ENCODE results near the gene LIMS1. TPM values are rescaled to one million over a fixed set of nuclear protein-coding genes. Genes with fewer than 3 reads are reported as not detected.
"Not testable (repeated sequence)": the region's sequence is repeated elsewhere in the genome, so short reads cannot be mapped to it uniquely, and the experiment has no call there.

The LIMS1 gene
- total and polyA plus RNA-seq, 2 donors (not counting 3 experiments of a cell fraction or from before 2014, with no cell fraction given) = 153 to 229 TPM

GRCh38 chr2:108665975-108666374 is 131.7 kb downstream of the LIMS1 start:
- peaks cover 24% of the 10 kb centered on the region for H3K4me1 ChIP-seq (ENCODE audit: control insufficient read depth, extremely low read depth, insufficient read depth, low read length)
- H3K4me3 ChIP-seq (replicated peaks in 1 of 3; ENCODE audit: insufficient read depth in 1 of 3, low read depth in 1 of 3, low read length in 3 of 3); H3K9me3 ChIP-seq (replicated peaks; ENCODE audit: control insufficient read depth, insufficient read depth, low read length); H3K27me3 ChIP-seq (ENCODE audit: control insufficient read depth in 2 of 2, insufficient read depth in 2 of 2, low read length in 2 of 2); H3K4me2 ChIP-seq (ENCODE audit: insufficient read depth, low read length); POLR2A ChIA-PET; H3K27ac ChIP-seq (ENCODE audit: insufficient read depth, low read depth, low read length); H3K79me2 ChIP-seq (ENCODE audit: control insufficient read depth, insufficient read depth, low read length); dilution Hi-C loops (cut with MboI; ENCODE audit: extremely low pct_ligation_motif_present, low sequenced_read_pairs); H3K36me3 ChIP-seq (ENCODE audit: control insufficient read depth in 2 of 2, extremely low read depth in 1 of 2, insufficient read depth in 2 of 2, low read length in 2 of 2); H4K20me1 ChIP-seq (replicated peaks; ENCODE audit: control insufficient read depth, extremely low read depth, insufficient read depth, low read length); CTCF ChIA-PET; BruUV-seq (replicated peaks); H3K9me1 ChIP-seq (replicated peaks; ENCODE audit: control insufficient read depth, extremely low read depth, insufficient read depth, low read length); FAIRE-seq; DNase-seq (ENCODE audit: low read depth, low spot score); H3K9ac ChIP-seq (replicated peaks; ENCODE audit: extremely low read depth, insufficient read depth, low read length); intact Hi-C loops (cut with micrococcal nuclease); H2AFZ ChIP-seq (ENCODE audit: low read depth, low read length): not testable (repeated sequence)

DNA sequence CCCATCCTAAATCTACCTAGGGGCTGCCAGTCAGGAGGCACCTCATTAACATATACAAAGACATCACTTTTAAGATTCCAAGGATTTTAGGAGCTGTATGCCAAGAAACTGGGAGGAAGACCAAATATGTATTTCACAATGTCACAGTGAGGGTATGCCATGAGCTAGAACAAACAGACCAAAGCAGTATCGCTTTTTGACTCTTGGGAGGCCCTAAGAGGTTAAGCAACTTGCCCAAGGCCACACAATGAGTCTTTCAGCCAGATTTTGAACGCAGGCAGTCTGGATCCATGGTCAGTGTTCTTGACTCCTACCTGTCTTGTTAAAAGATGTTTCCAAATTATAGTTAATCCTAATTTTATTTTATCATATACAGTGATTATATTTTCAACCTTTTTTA is 132.9 kb downstream of the LIMS1 start:
- H3K9ac ChIP-seq (replicated peaks; ENCODE audit: extremely low read depth, insufficient read depth, low read length); H3K4me2 ChIP-seq (ENCODE audit: insufficient read depth, low read length); H2AFZ ChIP-seq (ENCODE audit: low read depth, low read length); BruUV-seq (replicated peaks); intact Hi-C loops (cut with micrococcal nuclease); FAIRE-seq; H3K27me3 ChIP-seq (ENCODE audit: control insufficient read depth in 2 of 2, insufficient read depth in 2 of 2, low read length in 2 of 2); DNase-seq (ENCODE audit: low read depth, low spot score); H3K9me1 ChIP-seq (replicated peaks; ENCODE audit: control insufficient read depth, extremely low read depth, insufficient read depth, low read length); H4K20me1 ChIP-seq (replicated peaks; ENCODE audit: control insufficient read depth, extremely low read depth, insufficient read depth, low read length); H3K9me3 ChIP-seq (replicated peaks; ENCODE audit: control insufficient read depth, insufficient read depth, low read length); POLR2A ChIA-PET; H3K36me3 ChIP-seq (ENCODE audit: control insufficient read depth in 2 of 2, extremely low read depth in 1 of 2, insufficient read depth in 2 of 2, low read length in 2 of 2); H3K79me2 ChIP-seq (ENCODE audit: control insufficient read depth, insufficient read depth, low read length); H3K4me3 ChIP-seq (replicated peaks in 1 of 3; ENCODE audit: insufficient read depth in 1 of 3, low read depth in 1 of 3, low read length in 3 of 3); dilution Hi-C loops (cut with MboI; ENCODE audit: extremely low pct_ligation_motif_present, low sequenced_read_pairs); H3K27ac ChIP-seq (ENCODE audit: insufficient read depth, low read depth, low read length): not testable (repeated sequence)
- CTCF ChIA-PET = interaction anchor here (1.4 kb wide), 1 partner anchor 30 kb away, joined by 3 read pairs; no protein-coding TSS in a partner anchor
- peaks cover 21% of the 10 kb centered on the region for H3K4me1 ChIP-seq (ENCODE audit: control insufficient read depth, extremely low read depth, insufficient read depth, low read length)

GRCh38 chr2:108670282-108670681 is 136.0 kb downstream of the LIMS1 start:
- H3K4me1 ChIP-seq (ENCODE audit: control insufficient read depth, extremely low read depth, insufficient read depth, low read length); DNase-seq (ENCODE audit: low read depth, low spot score); dilution Hi-C loops (cut with MboI; ENCODE audit: extremely low pct_ligation_motif_present, low sequenced_read_pairs); H3K9me3 ChIP-seq (replicated peaks; ENCODE audit: control insufficient read depth, insufficient read depth, low read length); H2AFZ ChIP-seq (ENCODE audit: low read depth, low read length); H3K9me1 ChIP-seq (replicated peaks; ENCODE audit: control insufficient read depth, extremely low read depth, insufficient read depth, low read length); H3K36me3 ChIP-seq (ENCODE audit: control insufficient read depth in 2 of 2, extremely low read depth in 1 of 2, insufficient read depth in 2 of 2, low read length in 2 of 2); H3K27ac ChIP-seq (ENCODE audit: insufficient read depth, low read depth, low read length); H3K27me3 ChIP-seq (ENCODE audit: control insufficient read depth in 2 of 2, insufficient read depth in 2 of 2, low read length in 2 of 2); CTCF ChIA-PET; H3K4me3 ChIP-seq (replicated peaks in 1 of 3; ENCODE audit: insufficient read depth in 1 of 3, low read depth in 1 of 3, low read length in 3 of 3); H3K9ac ChIP-seq (replicated peaks; ENCODE audit: extremely low read depth, insufficient read depth, low read length); H3K79me2 ChIP-seq (ENCODE audit: control insufficient read depth, insufficient read depth, low read length); intact Hi-C loops (cut with micrococcal nuclease); POLR2A ChIA-PET; BruUV-seq (replicated peaks); FAIRE-seq; H4K20me1 ChIP-seq (replicated peaks; ENCODE audit: control insufficient read depth, extremely low read depth, insufficient read depth, low read length); H3K4me2 ChIP-seq (ENCODE audit: insufficient read depth, low read length): not testable (repeated sequence)

- dilution Hi-C loops (cut with MboI; ENCODE audit: extremely low pct_ligation_motif_present, low sequenced_read_pairs); H4K20me1 ChIP-seq (replicated peaks; ENCODE audit: control insufficient read depth, extremely low read depth, insufficient read depth, low read length); FAIRE-seq; H3K79me2 ChIP-seq (ENCODE audit: control insufficient read depth, insufficient read depth, low read length); POLR2A ChIA-PET; CTCF ChIA-PET; H3K27me3 ChIP-seq (ENCODE audit: control insufficient read depth in 2 of 2, insufficient read depth in 2 of 2, low read length in 2 of 2); H3K36me3 ChIP-seq (ENCODE audit: control insufficient read depth in 2 of 2, extremely low read depth in 1 of 2, insufficient read depth in 2 of 2, low read length in 2 of 2); H3K9ac ChIP-seq (replicated peaks; ENCODE audit: extremely low read depth, insufficient read depth, low read length); DNase-seq (ENCODE audit: low read depth, low spot score); H3K27ac ChIP-seq (ENCODE audit: insufficient read depth, low read depth, low read length); intact Hi-C loops (cut with micrococcal nuclease); H3K4me3 ChIP-seq (replicated peaks in 1 of 3; ENCODE audit: insufficient read depth in 1 of 3, low read depth in 1 of 3, low read length in 3 of 3); BruUV-seq (replicated peaks); H2AFZ ChIP-seq (ENCODE audit: low read depth, low read length); H3K9me1 ChIP-seq (replicated peaks; ENCODE audit: control insufficient read depth, extremely low read depth, insufficient read depth, low read length); H3K9me3 ChIP-seq (replicated peaks; ENCODE audit: control insufficient read depth, insufficient read depth, low read length); H3K4me2 ChIP-seq (ENCODE audit: insufficient read depth, low read length): not testable (repeated sequence)
- H3K4me1 ChIP-seq (ENCODE audit: control insufficient read depth, extremely low read depth, insufficient read depth, low read length) = peaks cover 11% of the 10 kb centered on the region
Measured at GRCh38 chr2:108672200-108672805, 138.0 kb downstream of the LIMS1 start.

All from endothelial cell of umbilical vein (primary cell).